ENCODE measurements around the gene SH2D4B. TPM values are rescaled to one million over a fixed set of nuclear protein-coding genes. Genes with fewer than 3 reads are reported as not detected.

Gene SH2D4B
- total RNA-seq, 2 donors from 2014 or later = not detected

DNA sequence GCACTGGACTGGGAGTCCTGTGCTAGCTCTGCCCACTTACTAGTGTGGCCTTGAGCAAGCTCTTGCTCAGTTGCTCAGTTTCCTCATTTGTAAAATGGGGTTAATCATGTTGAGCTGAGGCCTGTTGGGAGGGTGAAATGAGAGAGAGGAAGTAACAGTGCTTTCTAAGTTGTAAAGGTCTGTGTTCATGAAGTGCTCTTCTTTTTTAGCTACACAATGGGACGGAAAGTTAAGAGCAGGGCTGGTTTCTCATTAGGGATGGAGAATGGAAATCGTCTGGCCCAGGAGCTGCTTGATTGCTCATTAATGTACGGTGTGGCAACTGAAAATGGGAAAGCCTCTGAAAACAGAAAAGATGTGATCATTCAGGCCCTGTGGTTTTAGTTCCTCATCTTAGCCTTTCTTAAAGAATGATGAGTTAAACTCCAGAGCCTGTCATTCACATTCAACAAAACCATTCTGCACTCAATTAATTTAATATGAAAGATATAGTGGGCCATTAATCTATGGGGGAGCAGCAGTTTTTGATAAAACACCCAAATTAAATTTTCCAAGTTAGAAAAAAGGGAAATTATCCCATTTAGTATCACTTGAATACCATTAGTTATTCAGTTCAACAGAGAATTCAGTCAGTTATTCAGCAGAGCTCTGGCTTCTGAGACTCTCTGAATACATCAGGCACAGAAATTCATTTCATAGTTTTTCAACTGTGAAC is 60.5 kb downstream of the SH2D4B start:
- TF ChIP-seq, protein P1, sequence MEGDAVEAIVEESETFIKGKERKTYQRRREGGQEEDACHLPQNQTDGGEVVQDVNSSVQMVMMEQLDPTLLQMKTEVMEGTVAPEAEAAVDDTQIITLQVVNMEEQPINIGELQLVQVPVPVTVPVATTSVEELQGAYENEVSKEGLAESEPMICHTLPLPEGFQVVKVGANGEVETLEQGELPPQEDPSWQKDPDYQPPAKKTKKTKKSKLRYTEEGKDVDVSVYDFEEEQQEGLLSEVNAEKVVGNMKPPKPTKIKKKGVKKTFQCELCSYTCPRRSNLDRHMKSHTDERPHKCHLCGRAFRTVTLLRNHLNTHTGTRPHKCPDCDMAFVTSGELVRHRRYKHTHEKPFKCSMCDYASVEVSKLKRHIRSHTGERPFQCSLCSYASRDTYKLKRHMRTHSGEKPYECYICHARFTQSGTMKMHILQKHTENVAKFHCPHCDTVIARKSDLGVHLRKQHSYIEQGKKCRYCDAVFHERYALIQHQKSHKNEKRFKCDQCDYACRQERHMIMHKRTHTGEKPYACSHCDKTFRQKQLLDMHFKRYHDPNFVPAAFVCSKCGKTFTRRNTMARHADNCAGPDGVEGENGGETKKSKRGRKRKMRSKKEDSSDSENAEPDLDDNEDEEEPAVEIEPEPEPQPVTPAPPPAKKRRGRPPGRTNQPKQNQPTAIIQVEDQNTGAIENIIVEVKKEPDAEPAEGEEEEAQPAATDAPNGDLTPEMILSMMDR (IDR thresholded peaks at IDR 0.05) = no peak
- no peak overlapping the region for H3K9ac ChIP-seq (ENCODE audit: low read depth in 2 of 2, low read length in 2 of 2)
- no peaks in the 10 kb centered on the region for H3K4me1 ChIP-seq
- H3K9me3 ChIP-seq = no peaks in the 10 kb centered on the region
- intact Hi-C loops (cut with DNase I) = no loop called here
- DNase-seq = no peak
- H3K27ac ChIP-seq = no peak overlapping the region
- no peaks in the 10 kb centered on the region for H3K36me3 ChIP-seq
- no peak overlapping the region for H3K4me3 ChIP-seq
- H3K27me3 ChIP-seq = no peaks in the 10 kb centered on the region

- DNase-seq = no peak
- no peaks in the 10 kb centered on the region for H3K9me3 ChIP-seq
- intact Hi-C loops (cut with DNase I) = no loop called here
Measured at GRCh38 chr10:80598951-80599350, 61.2 kb downstream of the SH2D4B start.

GRCh38 chr10:80599424-80599847 is 61.7 kb downstream of the SH2D4B start:
- no peaks in the 10 kb centered on the region for H3K9me3 ChIP-seq
- no peak overlapping the region for H3K4me3 ChIP-seq
- TF ChIP-seq, protein P1 (IDR thresholded peaks at IDR 0.05) = peak; percentile 61

More at GRCh38 chr10:80598951-80599350, 61.2 kb downstream of the SH2D4B start:
- Histone ChIP-seq H3K4me1 (no peaks in the 10 kb centered on the region), H3K27ac (no peak overlapping the region), H3K36me3 (no peaks in the 10 kb centered on the region), H3K4me3 (no peak overlapping the region), H3K27me3 (no peaks in the 10 kb centered on the region), H3K9ac (ENCODE audit: low read depth in 2 of 2, low read length in 2 of 2) (no peak overlapping the region)
- TF ChIP-seq, protein P1 (IDR thresholded peaks at IDR 0.05) = no peak

GRCh38 chr10:80600256-80600655 is 62.6 kb downstream of the SH2D4B start:
- no peaks in the 10 kb centered on the region for H3K4me1 ChIP-seq
- H3K9me3 ChIP-seq = no peaks in the 10 kb centered on the region
- no peak overlapping the region for H3K27ac ChIP-seq
- DNase-seq = no peak
- no peak overlapping the region for H3K4me3 ChIP-seq
- no peak overlapping the region for H3K9ac ChIP-seq (ENCODE audit: low read depth in 2 of 2, low read length in 2 of 2)
- H3K36me3 ChIP-seq = no peaks in the 10 kb centered on the region
- TF ChIP-seq, protein P1 (IDR thresholded peaks at IDR 0.05) = no peak
- H3K27me3 ChIP-seq = no peaks in the 10 kb centered on the region
- intact Hi-C loops (cut with DNase I) = no loop called here

More at GRCh38 chr10:80599424-80599847, 61.7 kb downstream of the SH2D4B start:
- Histone ChIP-seq H3K9ac (ENCODE audit: low read depth in 2 of 2, low read length in 2 of 2) (no peak overlapping the region), H3K27me3 (no peaks in the 10 kb centered on the region), H3K4me1 (no peaks in the 10 kb centered on the region), H3K36me3 (no peaks in the 10 kb centered on the region), H3K27ac (no peak overlapping the region)
- intact Hi-C loops (cut with DNase I) = no loop called here
- DNase-seq = peak; percentile 25

DNA sequence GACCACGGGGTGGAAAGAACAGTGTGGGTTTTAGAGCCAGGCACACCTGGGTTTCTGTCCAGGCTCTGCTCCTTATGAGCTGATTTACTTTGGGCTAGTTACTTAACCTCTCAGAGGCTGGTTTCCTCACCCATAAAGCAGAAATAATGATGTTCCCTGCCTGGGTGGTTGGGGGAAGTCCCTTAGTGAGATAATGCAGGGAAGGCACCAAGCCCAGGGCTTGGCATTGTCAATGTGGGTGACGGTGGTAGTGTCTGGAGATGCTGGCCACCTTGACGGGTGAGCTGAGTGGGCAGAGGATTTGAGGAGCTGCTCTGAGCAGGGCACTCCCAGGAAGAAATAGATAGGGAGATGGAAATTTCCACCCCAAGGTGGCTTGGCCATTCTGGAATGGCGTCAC is 65.2 kb downstream of the SH2D4B start:
- Histone ChIP-seq H3K9ac (ENCODE audit: low read depth in 2 of 2, low read length in 2 of 2) (no peak overlapping the region), H3K4me1 (no peaks in the 10 kb centered on the region), H3K9me3 (no peaks in the 10 kb centered on the region), H3K27me3 (no peaks in the 10 kb centered on the region), H3K27ac (no peak overlapping the region), H3K36me3 (no peaks in the 10 kb centered on the region), H3K4me3 (no peak overlapping the region)
- TF ChIP-seq, protein P1 (IDR thresholded peaks at IDR 0.05) = no peak
- intact Hi-C loops (cut with DNase I) = no loop called here
- no peak for DNase-seq
